ENCODE measurements around the gene KCTD16.

Gene KCTD16

DNA sequence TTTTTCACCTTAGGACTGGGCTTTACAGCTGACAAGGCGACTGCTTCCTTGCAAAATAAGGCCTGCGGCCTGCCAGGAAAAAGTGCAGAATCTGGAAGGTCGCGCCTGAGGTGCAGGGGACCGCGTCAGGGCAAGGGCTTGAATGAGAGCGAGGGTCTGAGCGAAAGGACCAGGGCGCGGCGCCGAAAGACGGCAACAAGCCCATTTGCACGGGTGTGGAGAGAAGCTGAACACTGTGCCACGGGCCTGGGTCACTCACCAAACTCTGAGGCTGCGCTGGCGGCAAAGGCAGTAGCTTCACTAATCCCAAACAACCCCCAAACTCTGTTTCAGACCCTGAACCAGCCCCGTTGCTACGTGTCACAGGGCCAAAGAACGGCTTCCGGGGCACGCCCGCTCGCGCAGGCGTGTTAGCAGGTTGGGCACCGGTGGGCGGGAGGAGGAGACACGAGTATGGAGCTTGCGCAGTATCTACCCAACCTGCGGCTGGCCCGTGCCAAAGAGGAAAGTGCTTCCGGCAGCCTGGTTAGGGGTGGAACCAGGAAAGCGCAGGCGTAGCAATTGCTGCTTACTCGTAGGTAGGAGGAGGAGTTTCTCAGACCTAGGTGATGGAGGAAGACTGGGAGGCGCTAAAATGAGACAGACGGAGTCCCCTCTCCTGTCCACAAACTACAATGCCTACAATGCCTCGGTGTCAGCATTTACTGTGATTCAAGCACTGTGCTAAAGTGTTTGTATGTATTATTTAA, at the start of gene KCTD16, which contains the start of gene YIPF5:
KCTD16 (plus strand) TSS at position 598 of the 749 bp plus-strand sequence.
YIPF5 (minus strand) TSS at position 384 of the 749 bp plus-strand sequence. CDS start 704 bp downstream, outside the sequence.
- peak; percentile 90 to 96 (median 95) for DNase-seq (ENCODE audit: low read depth in 2 of 3, low spot score in 1 of 3)

GRCh38 chr5:144121577-144121976, 49.1 kb upstream of the KCTD16 start:
- no peak for DNase-seq (ENCODE audit: low read depth in 2 of 3, low spot score in 1 of 3)

DNA sequence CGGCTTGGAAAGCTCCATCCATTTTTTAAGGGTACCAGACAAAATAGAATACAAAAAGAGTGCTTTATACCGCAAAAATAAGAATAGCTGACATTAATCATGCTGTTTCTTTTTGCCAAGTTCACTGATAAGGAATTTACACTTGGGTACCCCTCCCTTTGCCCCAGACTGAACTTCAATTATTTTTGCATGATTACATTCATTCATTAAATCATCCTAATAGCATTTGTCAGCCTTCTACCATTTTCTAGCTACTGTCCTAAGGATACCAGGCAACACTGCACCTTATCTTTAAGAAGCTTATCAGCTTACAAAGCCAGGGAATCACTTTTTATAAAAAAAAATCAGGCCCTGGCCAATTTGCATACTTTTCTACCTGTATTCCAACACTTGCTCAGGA, 48.6 kb upstream of the KCTD16 start:
- DNase-seq (ENCODE audit: low read depth in 2 of 3, low spot score in 1 of 3), result no peak

GRCh38 chr5:144122641-144123040, 48.0 kb upstream of the KCTD16 start:
- no peak for DNase-seq (ENCODE audit: low read depth in 2 of 3, low spot score in 1 of 3)

- DNase-seq (ENCODE audit: low read depth in 2 of 3, low spot score in 1 of 3), result no peak
Measured at GRCh38 chr5:144125163-144125726, 45.4 kb upstream of the KCTD16 start.

DNA sequence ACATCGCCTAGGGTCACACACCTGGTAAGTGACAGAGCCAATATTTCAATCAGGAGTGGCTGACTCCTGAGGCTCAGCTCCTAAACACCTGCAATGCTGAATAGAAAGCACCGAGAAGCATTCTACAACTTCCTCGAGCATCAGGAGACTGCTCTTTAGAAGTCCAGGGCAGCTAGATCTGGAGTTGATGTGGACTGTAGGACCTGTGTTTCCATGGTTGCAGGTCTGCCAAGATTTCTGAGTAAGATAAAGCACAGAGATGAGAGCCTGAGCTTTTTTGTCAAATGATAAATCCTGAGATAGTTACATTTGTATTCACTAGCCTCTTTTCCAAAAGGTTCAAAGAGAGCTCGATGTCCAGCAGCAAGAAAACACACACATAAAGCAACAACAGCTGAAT, 44.0 kb upstream of the KCTD16 start:
- no peak for DNase-seq (ENCODE audit: low read depth in 2 of 3, low spot score in 1 of 3)

- DNase-seq (ENCODE audit: low read depth in 2 of 3, low spot score in 1 of 3), result no peak
Measured at GRCh38 chr5:144128844-144129243, 41.8 kb upstream of the KCTD16 start.

DNA sequence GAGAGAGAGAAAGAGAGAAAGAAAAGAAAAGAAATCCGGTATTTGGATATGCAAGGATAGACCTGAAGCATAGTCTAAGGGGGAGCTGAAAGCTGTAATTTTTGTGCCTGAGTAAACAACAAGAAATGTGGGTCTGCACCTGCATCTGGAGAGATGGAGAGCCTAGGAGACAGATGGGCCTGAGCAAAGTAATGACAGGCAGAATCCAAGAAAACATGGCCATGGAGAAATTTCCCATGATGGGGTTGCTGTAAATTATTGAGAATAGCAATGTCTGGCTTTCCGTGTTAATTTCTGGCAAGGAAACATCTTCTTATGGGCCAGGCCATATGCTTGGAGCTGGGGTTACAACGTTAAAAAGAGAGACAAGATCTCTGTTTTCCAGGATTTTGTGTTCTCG, 40.4 kb upstream of the KCTD16 start:
- DNase-seq (ENCODE audit: low read depth in 2 of 3, low spot score in 1 of 3), result no peak

DNA sequence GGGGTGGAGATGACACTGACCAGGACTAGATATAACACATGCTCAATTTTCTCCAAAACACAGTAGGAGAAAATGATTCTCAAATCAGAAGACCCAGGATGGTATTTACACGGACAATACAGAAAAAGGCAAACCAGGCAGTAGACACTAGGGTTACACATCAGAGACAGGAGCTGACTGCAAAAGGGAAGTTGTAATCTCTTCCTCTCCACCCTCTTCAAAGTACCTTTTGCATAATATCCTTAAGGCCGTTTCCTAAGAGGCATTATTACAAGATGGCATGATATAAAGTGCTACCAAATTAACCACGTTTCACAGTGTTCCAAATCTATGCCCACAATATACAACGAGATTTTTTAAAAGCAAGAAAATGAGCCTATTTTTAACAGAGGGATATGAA, 39.4 kb upstream of the KCTD16 start:
- no peak for DNase-seq (ENCODE audit: low read depth in 2 of 3, low spot score in 1 of 3)

GRCh38 chr5:144133050-144133633, 37.5 kb upstream of the KCTD16 start:
- DNase-seq (ENCODE audit: low read depth in 2 of 3, low spot score in 1 of 3), result no peak

DNA sequence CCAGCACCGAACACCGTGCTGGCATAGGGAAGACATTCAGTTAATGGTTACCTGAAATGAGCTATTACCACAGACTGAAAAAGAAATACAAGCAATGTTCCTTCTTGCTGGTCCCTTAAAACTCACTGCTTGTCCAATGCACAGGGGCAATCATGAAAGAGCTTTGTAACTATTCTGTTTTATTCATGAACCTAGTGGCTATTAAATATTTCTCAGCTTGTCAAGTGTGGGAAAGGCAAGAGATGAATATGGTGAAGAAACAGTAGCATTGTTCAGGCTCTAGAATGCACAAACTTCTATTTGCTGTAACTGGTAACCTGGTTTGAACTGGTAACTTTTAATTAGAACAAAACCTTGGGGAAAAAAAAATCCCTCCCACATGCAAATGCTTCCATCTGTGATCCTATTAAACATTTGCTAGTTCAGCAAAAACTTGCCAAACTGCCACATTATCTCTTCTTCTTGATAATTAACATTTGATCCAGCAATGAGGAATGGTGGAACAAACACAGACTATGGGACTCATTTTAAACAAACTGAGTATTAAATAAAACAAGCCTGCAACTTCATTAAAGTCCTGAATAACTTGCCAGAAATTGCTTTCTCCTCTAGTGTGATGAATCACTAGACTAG, 36.4 kb upstream of the KCTD16 start:
- no peak for DNase-seq (ENCODE audit: low read depth in 2 of 3, low spot score in 1 of 3)

DNA sequence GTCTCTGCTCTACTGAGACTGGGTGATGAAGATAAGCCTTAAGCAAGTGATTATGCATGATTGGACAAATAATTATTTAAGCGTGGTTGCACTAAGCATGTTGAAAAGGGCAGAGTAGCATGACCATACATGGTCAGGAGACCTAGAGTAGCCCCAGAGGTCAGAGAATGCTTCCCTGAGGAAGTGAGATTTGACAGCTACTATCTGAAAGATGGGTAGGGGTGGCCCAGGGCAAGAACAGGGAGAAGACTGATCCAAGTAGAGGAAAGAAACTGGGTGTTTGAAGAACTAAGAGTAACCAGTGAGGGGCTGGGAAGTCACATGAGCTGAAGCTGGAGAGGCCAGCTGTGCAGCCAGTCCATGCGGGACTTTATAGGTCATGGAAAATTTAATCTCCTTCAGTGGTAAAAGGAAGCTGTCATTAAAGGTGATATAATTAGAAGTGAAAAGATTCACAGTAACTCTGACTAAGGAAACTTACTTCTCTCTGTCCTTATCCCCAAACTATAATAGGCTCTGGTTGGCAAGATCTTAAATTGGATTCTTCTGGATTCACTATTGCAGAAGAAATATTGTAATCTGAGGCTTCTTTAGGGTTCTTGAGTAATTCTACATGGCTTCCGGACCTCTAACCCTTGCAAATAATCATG, 35.4 kb upstream of the KCTD16 start:
- DNase-seq (ENCODE audit: low read depth in 2 of 3, low spot score in 1 of 3), result no peak

DNA sequence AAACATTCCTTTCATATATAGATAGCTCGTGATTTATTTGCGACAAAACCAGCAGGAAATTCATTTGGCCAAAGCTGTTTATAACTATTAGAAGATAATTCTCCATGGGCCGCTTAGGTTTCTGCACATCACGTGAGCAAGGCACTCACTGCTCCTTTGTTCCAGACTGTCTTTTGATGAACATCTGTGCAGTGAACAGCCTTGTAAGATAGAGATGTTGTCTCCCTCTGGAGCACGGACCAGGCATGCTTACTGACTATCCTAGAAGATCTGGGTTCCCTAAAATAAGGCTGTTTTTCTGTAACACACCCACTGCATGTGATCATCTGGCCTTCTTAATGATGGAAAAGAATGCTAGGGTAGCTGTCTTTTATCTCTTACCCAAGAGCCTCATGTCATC, 31.1 kb upstream of the KCTD16 start:
- no peak for DNase-seq (ENCODE audit: low read depth in 2 of 3, low spot score in 1 of 3)

DNA sequence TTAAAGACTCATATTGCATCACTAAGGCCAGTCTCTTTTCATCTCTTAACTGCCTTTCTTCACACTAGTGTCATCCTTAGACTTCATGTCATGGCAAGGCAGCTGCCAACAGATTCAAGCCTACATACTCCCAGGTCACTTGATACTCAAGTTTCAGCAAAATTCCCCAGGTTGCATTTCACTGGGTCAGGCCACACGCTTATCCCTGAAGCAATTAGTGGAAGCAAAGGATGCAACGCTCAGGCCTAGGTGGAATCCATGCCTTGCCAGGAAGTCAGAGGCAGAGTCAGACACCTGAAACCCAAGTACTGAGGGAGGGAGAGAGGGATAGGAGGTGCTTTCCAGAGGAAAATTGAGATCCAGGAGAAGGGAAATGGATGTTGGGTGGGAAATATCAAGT, 29.1 kb upstream of the KCTD16 start:
- no peak for DNase-seq (ENCODE audit: low read depth in 2 of 3, low spot score in 1 of 3)

DNA sequence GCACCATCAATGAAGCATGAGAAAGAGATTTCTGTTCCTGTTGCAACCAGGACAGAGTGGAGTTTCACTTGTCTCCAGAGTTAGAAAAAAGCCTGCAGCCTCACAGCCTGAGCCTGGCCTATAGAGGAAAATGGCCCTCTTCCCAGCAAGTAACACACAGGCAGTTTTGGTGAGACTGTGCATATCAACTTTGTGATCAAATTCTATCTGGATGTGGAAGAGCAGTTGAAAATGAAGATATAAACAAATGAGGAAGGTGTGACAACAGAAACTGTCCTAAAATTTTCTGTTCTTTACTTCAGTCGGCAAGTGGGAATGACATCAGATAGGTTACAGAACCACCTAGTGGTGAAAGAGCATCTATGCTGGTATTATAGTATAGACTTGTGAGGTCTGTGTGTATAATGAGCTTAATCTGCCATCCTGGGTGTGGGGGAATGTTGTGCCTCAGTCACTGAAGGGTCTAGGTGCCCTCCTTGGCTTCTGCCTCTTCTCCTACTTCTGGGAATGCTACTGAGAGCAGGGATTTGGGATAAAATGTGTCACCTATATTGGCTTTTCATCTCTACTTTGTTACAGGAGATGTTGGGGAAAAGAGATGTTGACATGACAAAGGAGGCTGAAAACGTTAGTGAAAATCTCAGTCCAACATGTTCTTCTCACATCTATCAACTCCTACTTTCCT, 28.4 kb upstream of the KCTD16 start:
- DNase-seq (ENCODE audit: low read depth in 2 of 3, low spot score in 1 of 3), result no peak

DNA sequence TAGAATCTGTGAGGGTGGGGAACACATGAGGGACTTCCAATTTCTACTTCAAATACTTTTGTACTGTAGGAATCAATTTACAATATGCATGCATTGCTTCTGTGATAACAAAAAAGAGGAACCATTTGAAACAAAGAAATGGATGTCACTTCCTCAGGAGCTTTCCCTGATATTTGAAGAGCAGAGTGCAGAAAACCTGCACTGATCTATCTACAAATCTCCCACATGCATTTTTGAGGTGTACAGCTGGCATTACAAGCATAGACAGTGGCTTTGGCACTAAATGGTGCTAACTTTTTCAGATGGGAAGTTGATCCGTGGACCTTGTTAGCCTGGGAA, 27.9 kb upstream of the KCTD16 start:
- no peak for DNase-seq (ENCODE audit: low read depth in 2 of 3, low spot score in 1 of 3)

- DNase-seq (ENCODE audit: low read depth in 2 of 3, low spot score in 1 of 3), result no peak
Measured at GRCh38 chr5:144143625-144144024, 27.0 kb upstream of the KCTD16 start.

GRCh38 chr5:144144956-144145751, 25.5 kb upstream of the KCTD16 start:
- no peak for DNase-seq (ENCODE audit: low read depth in 2 of 3, low spot score in 1 of 3)

DNA sequence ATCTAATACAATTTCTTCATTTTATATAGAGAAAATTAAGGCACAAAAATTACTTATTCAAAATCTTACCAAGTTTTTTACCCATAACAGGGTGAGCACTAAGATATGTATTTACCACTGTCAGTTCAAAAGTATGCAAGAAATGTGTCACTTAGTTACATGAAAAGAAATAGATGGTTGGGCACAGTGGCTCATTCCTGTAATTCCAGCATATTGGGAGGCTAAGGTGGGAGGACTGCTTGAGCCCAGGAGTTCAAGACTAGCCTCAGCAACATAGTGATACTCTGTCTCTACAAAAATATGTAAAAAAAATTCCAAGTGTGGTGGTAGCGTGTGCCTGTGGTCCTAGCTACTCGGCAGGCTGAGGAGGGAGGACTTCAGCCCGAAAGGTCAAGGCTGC, 19.6 kb upstream of the KCTD16 start:
- DNase-seq (ENCODE audit: low read depth in 2 of 3, low spot score in 1 of 3), result no peak

GRCh38 chr5:144156767-144157171, 13.9 kb upstream of the KCTD16 start:
- no peak for DNase-seq (ENCODE audit: low read depth in 2 of 3, low spot score in 1 of 3)

Measured in stimulated activated CD4-positive, alpha-beta T cell treated with anti-CD3 and anti-CD28 coated beads, Interleukin-12 subunit alpha, Interleukin-12 subunit beta, amount 100 ng/mL, for 48 hours (primary cell).